ENCODE data around the gene CNPY1.

CNPY1 gene

DNA sequence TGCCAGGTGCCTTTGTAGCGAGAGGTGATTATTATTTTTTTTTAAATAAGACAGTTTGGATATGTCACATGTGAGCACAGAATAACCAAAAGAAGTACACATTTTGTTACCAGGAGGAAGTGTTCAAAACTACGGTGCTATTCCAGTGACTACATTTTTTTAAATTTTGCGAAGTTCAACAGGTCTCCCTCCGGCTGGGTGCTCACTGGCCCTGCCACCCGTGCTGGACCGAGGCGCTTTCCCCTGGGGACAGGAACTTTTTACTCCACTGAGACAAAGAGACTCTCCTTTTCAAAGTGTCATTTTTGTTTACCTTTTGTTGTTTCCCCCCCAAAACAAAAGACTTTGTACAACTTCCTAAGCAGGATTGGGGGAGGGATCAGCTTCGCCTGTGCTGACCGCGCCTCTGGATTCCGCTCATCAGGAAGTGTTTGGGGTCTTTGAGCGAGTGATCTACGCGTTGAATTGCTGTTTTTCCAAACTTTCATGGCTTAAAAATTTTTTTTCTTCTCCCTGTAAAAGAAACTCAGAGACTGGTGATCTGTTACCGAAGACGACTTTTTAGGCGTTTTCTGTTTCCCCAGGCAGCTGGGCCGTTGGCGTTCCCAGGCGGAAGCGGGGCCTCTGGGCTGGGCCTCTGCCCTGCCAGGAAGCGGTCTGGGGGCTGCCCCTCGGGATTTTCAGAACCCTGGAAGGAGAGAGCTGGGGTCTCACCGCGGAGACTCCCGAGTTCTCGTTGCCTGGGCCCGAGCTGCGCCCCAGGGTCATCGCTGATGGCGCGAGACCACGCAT is 81.2 kb downstream of the CNPY1 start:
- peak in 1 of 14 donors; percentile 41 for DNase-seq

DNA sequence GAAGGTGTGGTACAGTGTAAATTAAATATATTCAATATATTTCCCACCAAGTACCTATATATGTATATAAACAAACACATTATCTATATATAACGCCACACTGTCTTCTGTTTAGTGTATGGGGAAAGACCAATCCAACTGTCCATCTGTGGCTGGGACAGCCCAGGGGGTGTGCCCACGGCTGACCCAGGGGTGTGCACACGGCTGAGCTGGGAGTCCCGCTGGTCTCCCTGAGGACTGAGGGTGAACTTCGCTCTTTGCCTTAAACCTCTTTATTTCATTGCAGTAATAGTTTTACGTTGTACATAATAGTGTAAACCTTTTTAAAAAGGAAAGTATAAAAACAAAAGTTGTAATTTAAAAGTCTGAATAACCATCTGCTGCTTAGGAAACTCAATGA is 82.2 kb downstream of the CNPY1 start:
- no peak for DNase-seq

DNA sequence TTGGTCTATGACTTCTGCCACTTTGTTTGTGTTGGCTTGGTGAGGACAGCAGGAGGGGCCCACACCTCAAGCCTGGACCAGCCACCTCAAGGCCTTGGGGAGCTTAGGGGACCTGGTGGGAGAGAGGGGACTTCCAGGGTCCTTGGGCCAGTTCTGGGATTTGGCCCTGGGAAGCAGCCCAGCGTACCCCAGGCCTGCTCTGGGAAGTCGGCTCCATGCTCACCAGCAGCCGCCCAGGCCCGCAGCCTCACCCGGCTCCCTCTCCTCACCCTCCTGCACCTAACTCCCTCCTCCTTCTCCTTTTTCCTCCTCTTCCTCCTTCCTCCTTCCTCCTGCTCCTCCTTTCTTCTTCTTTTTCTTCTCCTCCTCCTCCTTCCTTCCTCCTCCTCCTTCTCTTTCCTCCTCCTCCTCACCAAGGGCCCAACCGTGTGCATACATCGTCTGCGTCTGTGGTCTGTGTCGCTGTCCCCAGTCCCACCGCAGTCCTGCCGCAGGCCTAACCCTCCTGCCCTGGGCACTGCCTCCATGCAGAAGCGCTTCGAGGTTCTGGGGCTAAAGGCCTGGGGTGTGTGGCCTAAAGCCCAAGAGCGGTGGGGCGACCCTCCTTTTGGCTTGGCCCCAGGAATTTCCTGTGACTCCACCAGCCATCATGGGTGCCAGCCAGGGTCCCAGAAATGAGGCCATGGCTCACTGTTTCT is 83.1 kb downstream of the CNPY1 start:
- peak in 1 of 14 donors; percentile 37 for DNase-seq

DNA sequence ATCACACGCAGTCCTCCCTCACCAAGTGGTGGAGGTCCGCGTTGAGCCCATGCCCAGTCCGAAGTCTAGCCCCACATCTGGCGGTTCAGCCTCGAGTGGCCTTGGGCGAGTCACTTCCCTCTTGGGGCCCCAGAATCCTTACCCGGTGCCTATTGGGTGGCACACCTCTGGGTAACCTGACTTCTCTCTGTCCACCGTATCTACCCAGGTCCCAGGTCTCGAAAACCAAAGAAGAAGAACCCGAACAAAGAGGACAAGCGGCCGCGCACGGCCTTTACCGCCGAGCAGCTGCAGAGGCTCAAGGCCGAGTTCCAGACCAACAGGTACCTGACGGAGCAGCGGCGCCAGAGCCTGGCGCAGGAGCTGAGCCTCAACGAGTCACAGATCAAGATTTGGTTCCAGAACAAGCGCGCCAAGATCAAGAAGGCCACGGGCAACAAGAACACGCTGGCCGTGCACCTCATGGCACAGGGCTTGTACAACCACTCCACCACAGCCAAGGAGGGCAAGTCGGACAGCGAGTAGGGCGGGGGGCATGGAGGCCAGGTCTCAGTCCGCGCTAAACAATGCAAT is 84.1 kb downstream of the CNPY1 start:
- peak in 1 of 14 donors; percentile 36 for DNase-seq

DNA sequence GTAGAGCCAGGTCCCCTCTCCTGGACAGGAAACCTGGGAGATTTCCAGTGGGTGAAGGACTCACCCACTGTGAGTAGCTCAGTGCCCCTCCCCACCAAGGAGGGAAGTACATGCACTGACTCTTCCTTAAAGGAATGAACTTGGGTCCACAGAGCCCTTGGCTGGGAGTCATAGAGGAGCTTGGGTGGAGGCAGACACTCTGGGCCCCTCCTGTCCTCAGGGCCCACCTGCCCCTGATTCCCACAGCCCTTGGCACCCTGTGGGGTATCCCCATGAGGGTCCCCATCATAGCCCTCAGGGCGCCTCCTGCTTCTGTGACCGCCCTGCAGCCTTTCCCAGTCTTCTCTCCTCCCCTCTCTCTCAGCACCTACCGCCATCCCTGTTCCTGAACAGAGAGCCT is 84.7 kb downstream of the CNPY1 start:
- no peak for DNase-seq

DNA sequence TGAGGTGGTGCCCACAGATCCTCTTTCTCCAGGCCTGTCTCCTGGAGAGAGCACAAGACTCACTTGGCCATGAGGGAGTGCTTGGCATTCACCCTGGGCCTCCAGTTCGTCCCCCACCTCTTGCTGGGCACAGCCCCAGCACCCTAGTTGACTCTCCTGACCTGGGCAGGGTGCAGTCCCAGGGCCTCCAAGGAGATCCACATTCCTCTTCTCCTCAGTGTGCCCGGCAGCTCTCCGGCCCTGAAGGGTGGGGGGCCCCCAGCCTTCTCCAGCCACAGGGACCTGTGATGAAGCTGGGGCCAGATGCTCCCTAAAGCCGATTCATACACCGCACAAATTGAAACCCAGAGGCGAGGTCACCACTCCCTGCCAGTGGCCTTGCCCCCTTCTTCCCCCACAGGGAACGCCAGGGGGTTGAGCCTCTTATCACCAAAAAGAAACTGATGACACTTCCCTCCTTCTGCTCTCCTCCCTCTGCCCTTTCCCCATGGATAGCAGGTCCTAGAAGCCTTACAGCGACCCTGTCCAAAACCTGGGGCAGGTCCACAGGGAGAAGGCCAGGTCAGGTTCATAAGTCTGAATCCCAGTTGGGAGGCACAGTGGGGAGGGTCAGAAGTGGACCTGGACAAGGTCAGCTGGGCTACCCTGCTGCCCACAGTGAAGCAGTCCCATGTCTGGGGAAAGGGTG is 85.3 kb downstream of the CNPY1 start:
- peak in 1 of 14 donors; percentile 41 for DNase-seq

DNA sequence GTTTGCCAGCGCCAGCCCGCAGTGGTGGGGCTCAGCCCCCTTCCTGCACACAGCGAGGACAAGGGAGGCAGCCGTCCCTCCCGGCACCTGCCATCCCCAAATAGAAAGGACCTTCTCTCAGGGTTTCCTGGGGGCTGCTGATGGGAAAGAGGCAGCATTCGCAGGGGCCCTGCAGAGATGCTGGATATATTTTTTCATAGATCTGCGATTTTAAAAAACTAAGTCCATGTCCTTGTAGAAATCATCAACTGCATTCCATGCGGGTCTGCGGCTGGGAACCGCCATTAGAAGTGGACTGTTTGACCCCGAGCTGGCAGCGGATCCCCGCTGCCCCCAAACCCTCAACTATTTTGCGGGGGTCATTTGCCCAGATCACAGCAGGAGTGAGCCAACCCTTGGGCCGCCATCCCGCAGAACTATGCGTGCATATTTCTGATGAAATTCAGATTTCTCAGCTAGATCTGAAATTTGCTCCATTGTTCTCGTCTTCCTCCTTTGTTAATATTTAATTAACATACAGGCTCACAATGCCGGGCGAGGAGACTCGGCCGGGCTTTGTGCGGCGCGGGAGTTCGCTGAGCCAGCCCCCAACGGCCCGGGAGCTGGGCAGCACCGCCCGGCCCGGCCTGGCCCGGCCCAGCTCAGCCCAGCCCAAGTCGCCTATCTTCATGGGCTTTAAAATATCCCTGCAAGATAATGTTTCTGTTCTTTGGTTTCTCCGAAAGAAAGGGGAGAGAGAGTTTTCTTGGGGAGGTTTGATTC is 86.5 kb downstream of the CNPY1 start:
- no peak for DNase-seq

DNA sequence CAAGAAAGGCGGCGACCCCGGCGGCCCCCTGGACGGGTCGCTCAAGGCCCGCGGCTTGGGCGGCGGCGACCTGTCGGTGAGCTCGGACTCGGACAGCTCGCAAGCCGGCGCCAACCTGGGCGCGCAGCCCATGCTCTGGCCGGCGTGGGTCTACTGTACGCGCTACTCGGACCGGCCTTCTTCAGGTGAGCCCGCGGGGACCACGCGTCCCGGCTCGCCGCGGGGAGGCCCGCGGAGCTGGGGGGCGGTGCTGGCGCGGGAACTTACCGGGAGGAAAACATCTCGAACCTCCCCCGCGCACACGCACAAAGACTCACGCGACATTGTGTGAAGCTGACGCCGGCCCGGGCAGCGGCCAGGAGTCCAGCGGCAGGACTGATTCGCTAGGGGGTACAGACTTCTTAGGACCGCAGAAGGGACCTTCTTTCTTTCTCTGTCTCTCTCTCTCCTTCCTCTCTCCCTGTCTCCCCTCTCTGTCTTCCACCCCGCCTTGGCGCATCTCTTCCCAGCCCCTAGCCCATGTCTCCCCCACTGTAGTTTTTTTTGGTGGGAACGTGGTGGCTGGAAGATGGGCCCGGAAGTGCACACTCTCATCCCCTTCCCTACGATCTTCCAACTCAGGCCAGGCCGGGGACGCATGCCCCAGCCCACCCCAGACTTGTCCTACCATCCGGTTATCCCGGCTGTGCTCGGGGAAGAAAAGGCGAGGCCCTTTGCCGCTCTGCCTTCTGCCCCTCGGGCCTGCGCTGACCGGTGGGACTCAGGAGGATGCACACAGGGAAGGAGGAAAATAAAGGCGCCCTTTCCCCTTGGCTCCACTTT is 87.3 kb downstream of the CNPY1 start:
- no peak for DNase-seq

DNA sequence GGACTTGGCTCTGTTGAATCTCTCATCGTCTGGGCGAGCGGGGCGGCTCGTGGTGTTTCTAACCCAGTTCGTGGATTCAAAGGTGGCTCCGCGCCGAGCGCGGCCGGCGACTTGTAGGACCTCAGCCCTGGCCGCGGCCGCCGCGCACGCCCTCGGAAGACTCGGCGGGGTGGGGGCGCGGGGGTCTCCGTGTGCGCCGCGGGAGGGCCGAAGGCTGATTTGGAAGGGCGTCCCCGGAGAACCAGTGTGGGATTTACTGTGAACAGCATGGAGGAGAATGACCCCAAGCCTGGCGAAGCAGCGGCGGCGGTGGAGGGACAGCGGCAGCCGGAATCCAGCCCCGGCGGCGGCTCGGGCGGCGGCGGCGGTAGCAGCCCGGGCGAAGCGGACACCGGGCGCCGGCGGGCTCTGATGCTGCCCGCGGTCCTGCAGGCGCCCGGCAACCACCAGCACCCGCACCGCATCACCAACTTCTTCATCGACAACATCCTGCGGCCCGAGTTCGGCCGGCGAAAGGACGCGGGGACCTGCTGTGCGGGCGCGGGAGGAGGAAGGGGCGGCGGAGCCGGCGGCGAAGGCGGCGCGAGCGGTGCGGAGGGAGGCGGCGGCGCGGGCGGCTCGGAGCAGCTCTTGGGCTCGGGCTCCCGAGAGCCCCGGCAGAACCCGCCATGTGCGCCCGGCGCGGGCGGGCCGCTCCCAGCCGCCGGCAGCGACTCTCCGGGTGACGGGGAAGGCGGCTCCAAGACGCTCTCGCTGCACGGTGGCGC is 88.1 kb downstream of the CNPY1 start, which contains the start of gene EN2:
TSS of gene EN2 (plus strand) at position 19 of the 767 bp plus-strand sequence. CDS start at position 268, 249 bp downstream.
- DNase-seq: peak in 1 of 14 donors; percentile 12

DNA sequence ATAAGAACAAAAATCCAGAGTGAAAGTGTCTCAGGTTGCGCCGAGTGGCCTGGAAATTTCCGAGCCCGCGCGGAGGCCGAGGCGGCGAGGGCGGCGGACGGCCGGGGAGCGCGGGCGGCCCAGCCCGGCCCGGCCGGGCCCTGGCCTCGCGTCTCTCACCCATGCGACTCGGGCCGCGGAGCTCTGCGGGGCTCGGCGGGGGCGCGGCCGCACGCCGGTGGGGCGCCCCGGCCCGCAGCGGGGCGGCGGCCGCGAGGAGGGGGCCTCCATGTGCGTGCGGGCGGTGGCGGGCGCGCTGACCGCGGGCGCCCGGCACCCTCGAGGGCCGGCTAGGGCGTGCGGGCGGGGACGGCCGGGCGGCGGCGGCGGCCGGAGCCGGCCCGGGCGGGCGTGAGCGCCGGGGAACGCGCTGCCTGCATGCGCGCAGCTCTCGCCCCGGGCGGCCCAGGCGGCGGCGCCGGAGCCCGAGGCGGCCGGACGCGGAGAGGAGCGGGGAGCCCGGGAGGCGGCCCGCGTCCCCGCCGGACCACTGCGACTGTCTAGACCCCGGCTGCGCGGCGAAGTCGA is 88.7 kb downstream of the CNPY1 start:
- DNase-seq: no peak

DNA sequence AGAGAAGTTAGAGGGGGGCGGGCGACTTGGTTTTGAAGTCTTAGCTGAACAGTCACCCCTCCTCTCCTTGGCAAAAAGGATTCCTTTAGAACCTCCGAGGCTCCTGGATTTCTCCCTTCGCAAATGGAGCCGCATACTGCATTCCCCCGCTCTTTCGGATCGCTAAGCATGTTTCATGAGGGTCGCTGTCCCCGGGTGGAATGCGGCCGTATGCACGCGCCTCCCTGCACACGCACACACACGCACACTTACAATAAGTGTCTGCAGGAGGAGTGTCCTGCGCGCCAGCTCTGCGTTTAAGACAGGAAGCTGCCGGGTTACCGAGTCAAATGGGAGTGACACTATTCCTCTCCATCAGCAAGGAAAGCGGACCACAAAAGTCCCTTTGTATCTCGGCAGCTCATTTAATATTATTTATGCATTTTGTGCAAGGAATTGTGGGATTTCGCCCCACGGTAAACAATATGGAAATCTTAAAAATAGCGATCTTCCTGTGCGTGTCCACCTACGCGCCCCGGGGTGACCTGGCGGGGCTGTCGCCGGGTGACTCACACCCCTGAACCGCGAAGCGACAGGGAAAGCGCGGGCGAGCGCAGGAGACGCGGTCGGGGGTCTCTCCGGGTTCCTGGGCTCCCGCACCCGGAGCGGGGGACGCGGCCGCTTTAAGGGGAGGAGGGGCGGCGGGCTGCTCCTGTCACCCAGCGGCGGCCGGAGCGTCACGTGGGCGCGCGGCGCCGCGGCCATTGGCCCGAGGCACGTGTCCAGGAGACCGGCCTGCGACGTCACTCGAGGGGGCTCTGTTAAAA is 89.4 kb downstream of the CNPY1 start:
- peak; percentile 16 to 94 (median 67) for DNase-seq

DNA sequence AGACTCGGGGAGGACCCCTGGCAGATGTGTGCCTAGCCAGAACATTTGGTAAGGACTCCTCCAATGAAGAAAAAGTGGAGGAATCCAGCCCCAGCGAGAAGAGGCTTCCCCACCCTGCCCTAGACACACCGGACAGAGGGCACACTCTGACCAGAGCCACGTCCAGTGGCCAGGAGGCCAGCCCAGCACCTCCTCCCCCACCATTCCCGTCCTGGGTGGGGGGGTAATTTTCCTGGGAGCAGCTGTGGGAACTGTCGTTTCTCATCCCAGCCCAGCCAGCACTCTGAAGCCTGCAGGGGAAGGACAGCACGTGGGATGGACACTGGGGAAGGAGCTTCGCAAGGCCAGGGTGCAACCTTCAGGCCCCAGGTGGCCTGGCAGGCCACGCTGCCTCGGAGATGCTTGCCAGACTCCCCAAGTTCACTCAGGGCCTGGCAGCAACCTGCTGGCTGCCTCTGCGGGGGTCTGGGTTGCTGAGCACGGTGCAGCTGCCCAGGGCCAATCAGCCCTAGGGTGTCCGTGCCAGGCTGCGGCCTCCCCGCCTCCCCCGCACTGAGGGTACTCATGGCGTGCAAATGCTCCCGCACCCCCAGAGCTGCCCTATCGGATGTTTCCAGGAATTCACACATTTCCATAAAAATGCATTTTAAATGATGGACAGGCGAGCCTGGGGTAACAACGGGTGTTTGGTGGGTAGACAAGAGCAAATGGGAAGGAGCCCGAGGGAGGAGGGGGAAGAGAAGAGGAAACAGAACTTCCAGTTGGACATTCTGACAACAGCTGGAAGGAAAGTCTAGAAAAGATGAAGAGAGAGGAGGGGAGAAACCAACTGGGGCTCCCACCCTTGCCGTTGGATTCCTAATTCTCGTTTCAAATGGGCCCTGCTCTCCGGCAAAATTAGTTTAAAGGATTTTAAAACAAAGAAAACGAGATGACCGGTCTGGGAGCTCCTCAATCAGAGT is 90.3 kb downstream of the CNPY1 start:
- DNase-seq: peak in 1 of 14 donors; percentile 74

DNA sequence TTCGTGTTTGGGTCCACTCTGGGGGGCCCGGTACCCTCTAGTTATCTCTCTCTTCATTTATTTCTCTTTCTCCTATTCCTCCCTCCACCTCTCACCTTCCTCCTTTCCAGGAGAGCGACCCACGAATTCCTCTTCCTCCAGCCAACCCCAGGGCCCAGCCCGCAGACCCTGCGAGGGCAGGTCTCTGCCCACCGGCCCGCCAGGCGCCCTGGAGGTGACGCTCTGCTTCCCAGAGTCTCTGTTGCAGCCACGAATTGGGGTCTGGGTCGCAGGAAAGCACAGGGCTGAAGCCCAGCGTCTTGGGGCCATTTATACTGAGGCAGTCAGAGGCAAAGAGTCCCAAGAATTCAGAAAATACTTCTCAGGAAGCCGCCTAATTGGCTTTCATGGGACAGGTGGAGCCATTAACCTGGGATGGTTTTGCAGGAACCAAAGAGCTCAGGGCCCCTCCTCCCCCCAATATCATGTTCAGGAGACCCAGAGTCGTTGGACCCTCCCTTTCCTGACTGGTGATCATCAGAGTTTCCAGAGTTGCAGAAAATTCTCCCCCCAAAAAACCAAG is 91.1 kb downstream of the CNPY1 start:
- DNase-seq: no peak

DNA sequence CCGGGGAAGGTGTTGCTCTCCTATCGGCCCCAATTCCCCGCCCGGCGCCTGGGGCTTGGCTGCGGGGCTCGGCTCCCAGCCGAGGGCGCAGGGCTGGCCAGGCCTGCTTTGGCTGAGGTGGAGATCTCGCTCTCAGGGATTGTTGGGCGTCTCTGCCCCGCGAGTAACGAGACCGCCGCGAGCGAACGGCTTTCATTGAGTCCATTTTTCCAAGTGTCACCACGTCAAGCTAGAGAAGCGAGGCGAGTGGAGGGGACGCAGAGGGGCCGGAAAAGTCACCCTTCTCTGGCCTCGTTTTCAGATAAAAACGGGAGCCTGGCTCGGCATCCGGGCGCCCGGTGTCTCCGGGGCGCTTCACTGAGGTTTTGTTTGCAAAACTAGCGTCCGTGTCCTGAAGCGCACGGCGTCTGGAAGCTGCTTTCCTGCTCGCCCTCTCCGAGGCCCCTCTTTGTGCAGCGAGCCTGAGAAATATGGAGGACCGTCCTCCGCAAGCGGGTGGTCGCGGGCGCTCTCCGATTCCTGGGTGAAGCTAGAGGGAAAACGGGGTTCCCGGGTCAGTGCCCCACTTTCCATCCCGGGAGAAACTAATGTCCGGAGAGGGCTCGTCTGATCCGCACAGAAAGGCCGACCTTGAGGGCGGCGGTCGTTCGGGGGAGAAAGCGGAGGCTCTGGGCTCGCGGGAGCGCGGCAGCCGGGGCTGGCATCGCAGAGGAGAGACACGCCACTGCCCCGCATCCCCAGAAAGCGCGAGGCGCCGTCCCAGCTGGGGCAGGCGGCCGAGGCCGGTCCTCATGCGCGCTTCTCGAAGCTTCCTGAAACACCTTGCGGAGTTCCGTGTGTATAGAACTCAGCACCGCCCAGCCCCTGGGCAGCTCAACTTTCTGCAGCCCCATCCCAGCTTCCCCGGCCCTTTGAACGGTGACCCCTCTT is 91.9 kb downstream of the CNPY1 start:
- peak in 1 of 14 donors; percentile 58 for DNase-seq

DNA sequence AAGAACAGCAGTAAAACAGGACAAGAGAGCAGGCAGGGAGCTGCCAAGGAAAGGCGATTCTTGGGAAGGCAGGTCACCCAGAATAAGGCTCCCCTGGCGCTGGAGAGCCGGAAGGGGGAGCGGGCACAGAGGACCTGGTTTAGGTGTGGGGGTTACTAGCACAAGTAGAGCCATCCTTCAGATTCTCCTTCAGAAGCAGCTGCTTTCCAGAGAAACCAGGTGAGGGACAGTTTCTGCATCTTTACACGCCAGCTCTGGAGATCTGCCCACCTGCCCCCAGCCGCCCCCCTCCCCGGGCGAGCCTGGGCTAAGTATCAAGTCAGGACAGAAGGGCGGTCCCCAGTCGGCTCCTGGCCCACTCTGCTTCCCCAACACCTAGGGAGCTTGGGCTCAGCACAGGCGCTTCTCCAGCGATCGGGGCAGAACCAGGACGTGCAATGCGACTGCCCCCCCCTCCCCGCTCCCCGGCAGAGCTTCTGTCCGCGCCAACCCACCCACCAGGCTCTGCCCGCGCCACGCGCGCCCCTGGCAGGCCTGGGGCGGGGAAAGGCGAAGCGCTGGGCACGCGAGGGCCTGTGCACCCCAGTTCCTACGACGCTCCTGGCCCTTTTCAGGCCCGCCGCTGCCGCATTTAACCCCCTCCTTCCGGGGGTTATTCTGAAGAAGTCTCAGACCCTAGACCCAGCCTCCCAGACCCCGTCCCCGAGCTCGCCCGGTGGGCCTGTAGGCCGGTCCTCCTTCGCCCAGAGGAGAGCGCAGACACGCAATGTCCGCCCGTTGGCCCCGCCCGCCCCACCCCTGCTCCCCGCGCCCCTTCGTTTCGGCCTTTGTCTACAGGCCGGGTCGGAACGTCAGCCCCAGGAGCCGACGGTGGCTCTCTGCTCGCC is 92.8 kb downstream of the CNPY1 start:
- DNase-seq: peak in 1 of 14 donors; percentile 64
